Measurements from ENCODE around the gene LBX2.

DNA sequence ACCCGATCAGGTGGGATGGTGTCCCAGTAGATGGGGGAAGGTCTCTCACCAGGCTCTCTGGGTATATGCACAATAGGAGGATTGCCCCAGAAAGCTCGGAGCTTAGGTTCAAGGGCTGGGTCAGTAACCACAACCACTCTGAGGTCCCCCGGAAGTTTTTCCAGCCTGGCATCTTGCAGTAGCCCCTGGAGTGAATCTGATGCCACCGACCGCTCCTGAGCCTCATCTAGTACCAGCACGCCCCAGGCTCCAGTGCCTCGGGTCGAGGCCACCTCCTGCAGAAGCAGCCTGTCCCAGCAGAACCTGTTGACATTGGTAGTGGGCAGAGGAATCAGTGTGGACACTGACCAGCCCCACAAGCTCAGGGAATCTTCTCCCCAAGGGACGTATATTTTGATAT is 24.6 kb upstream of the LBX2 start:
- TF ChIP-seq, protein P1, sequence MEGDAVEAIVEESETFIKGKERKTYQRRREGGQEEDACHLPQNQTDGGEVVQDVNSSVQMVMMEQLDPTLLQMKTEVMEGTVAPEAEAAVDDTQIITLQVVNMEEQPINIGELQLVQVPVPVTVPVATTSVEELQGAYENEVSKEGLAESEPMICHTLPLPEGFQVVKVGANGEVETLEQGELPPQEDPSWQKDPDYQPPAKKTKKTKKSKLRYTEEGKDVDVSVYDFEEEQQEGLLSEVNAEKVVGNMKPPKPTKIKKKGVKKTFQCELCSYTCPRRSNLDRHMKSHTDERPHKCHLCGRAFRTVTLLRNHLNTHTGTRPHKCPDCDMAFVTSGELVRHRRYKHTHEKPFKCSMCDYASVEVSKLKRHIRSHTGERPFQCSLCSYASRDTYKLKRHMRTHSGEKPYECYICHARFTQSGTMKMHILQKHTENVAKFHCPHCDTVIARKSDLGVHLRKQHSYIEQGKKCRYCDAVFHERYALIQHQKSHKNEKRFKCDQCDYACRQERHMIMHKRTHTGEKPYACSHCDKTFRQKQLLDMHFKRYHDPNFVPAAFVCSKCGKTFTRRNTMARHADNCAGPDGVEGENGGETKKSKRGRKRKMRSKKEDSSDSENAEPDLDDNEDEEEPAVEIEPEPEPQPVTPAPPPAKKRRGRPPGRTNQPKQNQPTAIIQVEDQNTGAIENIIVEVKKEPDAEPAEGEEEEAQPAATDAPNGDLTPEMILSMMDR (IDR thresholded peaks at IDR 0.05; ENCODE audit: low read depth, low read length) = no peak
- TF ChIP-seq POLR2A (IDR thresholded peaks at IDR 0.05; ENCODE audit: extremely low read depth, insufficient read length) = no peak
